Measurements from ENCODE around the gene ERICH4.
"Not testable (repeated sequence)": the region's sequence is repeated elsewhere in the genome, so short reads cannot be mapped to it uniquely, and the experiment has no call there.

ERICH4 gene

DNA sequence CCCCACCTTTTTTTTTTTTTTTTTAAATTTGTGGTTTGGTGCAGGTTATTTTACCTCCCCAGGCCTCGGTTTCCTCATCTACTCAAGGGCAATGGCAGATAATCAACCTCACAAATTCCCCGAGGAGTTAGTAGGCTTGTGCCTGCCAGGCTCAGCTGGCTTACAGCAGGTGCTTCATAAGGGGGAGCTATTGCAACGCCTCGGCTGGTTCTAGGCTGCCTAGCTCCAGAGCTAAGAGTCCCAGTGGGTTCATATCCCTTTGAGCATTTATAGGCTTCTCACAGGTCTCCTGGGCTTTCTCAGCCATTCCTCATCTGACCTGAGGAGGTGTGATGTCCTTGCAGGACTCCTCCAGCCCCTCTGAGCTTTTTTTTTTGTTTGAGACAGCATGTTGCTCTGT is 34.7 kb upstream of the ERICH4 start:
- in situ Hi-C loops (cut with HindIII; ENCODE audit: low pct_unique_long_range_greater_than_20kb, low sequenced_read_pairs) = no loop called here
- no peak for DNase-seq (ENCODE audit: low read depth in 1 of 2, low spot score in 1 of 2)
- no peak for TF ChIP-seq JUND (IDR thresholded peaks at IDR 0.05; ENCODE audit: low read depth)

DNA sequence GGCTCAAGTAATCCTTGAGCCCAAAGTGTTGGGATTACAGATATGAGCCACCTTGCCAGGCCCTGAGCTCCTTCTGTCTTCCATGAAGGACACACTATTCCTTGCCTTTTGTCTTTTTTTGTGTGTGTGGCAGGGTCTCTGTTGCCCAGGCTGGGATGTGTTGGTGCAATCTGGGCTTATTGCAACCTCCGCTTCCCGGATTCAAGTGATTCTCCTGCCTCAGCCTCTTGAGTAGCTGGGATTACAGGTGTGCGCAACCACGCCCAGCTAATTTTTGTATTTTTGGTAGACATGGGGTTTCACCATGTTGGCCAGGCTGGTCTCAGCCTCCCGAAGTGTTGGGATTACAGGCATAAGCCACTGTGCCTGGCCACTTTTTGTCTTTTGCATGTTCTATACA is 34.1 kb upstream of the ERICH4 start:
- DNase-seq (ENCODE audit: low read depth in 1 of 2, low spot score in 1 of 2); in situ Hi-C loops (cut with HindIII; ENCODE audit: low pct_unique_long_range_greater_than_20kb, low sequenced_read_pairs): not testable (repeated sequence)

DNA sequence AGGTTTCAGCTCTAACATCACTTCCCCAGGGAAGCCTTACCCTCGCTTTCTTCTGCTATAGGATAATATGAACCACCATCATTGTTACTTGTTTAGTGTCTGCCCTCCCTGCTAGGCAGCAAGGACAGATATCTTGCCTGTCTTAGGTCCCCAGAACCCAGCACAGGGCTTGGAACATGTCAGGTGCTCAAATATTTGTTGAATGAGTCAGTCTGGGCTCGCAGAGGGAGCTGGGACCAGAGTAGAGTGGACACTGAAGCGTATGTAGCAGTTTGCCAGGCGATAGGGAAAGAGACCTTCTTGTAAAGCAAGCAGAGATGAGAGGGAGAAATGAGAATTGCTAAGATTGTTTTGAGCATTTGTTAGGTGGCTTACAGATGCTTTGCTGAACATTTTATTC is 33.7 kb upstream of the ERICH4 start:
- in situ Hi-C loops (cut with HindIII; ENCODE audit: low pct_unique_long_range_greater_than_20kb, low sequenced_read_pairs) = no loop called here
- peak; percentile 61; the same call in 1 of the 2 replicates for TF ChIP-seq JUND (IDR thresholded peaks at IDR 0.05; ENCODE audit: low read depth)
- DNase-seq (ENCODE audit: low read depth in 1 of 2, low spot score in 1 of 2) = peak; percentile 66 to 75

GRCh38 chr19:41410336-41411054 is 32.5 kb upstream of the ERICH4 start:
- DNase-seq (ENCODE audit: low read depth in 1 of 2, low spot score in 1 of 2) = no peak
- in situ Hi-C loops (cut with HindIII; ENCODE audit: low pct_unique_long_range_greater_than_20kb, low sequenced_read_pairs) = no loop called here
- no peak for TF ChIP-seq JUND (IDR thresholded peaks at IDR 0.05; ENCODE audit: low read depth)

DNA sequence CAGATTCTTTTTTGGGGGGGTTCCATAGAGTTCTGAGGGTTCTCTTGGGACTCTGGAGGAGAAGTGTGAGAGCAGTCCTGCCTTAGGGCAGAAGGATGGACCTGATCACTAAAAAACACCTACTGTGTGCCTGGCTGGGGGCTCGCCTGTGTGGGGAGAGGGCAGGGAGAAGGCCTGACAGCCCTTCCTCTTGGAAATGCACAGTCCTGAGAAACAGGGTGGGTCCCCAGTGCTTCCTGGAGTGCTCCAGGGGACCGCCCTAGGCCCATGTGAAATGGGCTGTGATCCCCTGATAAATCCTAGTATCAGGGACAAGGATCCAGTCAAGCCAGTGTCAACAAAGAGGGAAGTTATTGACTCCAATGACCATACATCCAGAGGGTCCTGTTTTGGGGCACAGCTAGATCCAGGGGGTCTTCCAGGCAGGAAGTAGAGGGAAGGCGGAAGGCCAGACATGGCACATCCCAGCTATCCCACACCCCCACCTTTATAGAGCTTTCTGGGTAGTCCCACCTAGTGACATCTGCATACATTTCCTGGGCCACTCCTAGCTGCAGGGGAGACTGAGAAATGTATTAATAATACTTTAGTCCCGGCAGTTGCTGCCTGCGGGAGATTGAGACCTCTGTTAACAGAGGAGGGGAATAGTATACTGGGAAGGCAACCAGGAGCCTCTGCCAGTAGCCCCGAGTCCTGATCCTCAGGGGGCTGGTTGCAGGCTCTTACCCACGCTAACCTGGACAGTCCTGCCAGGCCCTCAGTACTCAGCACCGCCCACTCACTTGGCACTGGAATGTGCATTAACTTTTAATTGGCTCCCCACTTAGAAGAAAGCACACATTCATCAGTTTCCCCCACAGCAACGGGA is 31.6 kb upstream of the ERICH4 start:
- DNase-seq (ENCODE audit: low read depth in 1 of 2, low spot score in 1 of 2) = no peak
- TF ChIP-seq JUND (IDR thresholded peaks at IDR 0.05; ENCODE audit: low read depth) = no peak
- in situ Hi-C loops (cut with HindIII; ENCODE audit: low pct_unique_long_range_greater_than_20kb, low sequenced_read_pairs) = no loop called here

GRCh38 chr19:41411968-41412265 is 31.0 kb upstream of the ERICH4 start:
- no peak for TF ChIP-seq JUND (IDR thresholded peaks at IDR 0.05; ENCODE audit: low read depth)

GRCh38 chr19:41412953-41413352 is 30.0 kb upstream of the ERICH4 start:
- in situ Hi-C loops (cut with HindIII; ENCODE audit: low pct_unique_long_range_greater_than_20kb, low sequenced_read_pairs) = no loop called here
- TF ChIP-seq JUND (IDR thresholded peaks at IDR 0.05; ENCODE audit: low read depth) = no peak

More at GRCh38 chr19:41411968-41412265, 31.0 kb upstream of the ERICH4 start:
- in situ Hi-C loops (cut with HindIII; ENCODE audit: low pct_unique_long_range_greater_than_20kb, low sequenced_read_pairs) = no loop called here
- no peak for DNase-seq (ENCODE audit: low read depth in 1 of 2, low spot score in 1 of 2)

DNA sequence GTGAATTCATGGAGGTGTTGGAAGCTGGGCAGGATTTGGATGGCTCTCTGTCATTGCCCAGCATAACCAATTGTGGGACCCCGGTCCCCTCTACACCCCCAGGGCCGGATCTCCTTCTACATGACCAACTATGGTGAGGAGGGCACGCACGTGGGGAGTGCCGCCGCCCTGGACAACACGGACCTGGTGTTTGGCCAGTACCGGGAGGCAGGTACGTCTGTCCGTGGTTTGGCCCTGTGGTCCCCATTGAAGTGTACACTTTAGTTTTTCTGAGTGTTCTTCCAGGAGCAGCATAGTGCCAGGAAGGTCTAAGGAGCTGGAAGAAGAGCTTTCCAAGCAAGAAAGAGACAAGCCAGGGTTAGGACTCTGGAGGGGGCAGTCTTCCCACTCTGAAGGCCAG is 29.0 kb upstream of the ERICH4 start:
- in situ Hi-C loops (cut with HindIII; ENCODE audit: low pct_unique_long_range_greater_than_20kb, low sequenced_read_pairs) = no loop called here
- no peak for DNase-seq (ENCODE audit: low read depth in 1 of 2, low spot score in 1 of 2)
- no peak for TF ChIP-seq JUND (IDR thresholded peaks at IDR 0.05; ENCODE audit: low read depth)

More at GRCh38 chr19:41412953-41413352, 30.0 kb upstream of the ERICH4 start:
- DNase-seq (ENCODE audit: low read depth in 1 of 2, low spot score in 1 of 2) = no peak

DNA sequence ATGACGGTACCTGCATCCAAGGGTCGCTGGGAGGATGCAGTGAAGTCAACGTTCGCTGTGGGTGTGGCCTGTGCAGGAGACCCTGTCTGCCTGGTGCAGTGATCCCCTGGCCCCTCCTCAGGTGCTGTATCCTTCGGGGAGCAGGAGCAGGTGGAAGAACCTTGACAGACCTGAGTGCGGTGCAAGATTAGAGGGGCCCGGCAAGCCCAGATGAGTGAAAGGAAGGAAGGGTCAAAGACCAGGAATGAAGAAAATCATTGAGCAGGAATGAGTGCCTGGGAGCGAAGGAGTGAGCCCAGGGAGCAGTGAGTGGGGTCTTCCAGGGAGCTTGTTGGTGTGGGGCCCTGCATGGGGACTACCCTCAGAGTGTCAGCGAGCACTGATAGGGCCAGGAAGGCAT is 28.5 kb upstream of the ERICH4 start:
- in situ Hi-C loops (cut with HindIII; ENCODE audit: low pct_unique_long_range_greater_than_20kb, low sequenced_read_pairs) = no loop called here
- no peak for TF ChIP-seq JUND (IDR thresholded peaks at IDR 0.05; ENCODE audit: low read depth)
- DNase-seq (ENCODE audit: low read depth in 1 of 2, low spot score in 1 of 2) = no peak

GRCh38 chr19:41415154-41415571 is 27.8 kb upstream of the ERICH4 start:
- in situ Hi-C loops (cut with HindIII; ENCODE audit: low pct_unique_long_range_greater_than_20kb, low sequenced_read_pairs) = no loop called here
- no peak for TF ChIP-seq JUND (IDR thresholded peaks at IDR 0.05; ENCODE audit: low read depth)
- no peak for DNase-seq (ENCODE audit: low read depth in 1 of 2, low spot score in 1 of 2)

GRCh38 chr19:41416194-41416674 is 26.7 kb upstream of the ERICH4 start:
- no peak for TF ChIP-seq JUND (IDR thresholded peaks at IDR 0.05; ENCODE audit: low read depth)
- in situ Hi-C loops (cut with HindIII; ENCODE audit: low pct_unique_long_range_greater_than_20kb, low sequenced_read_pairs) = no loop called here
- DNase-seq (ENCODE audit: low read depth in 1 of 2, low spot score in 1 of 2) = no peak

DNA sequence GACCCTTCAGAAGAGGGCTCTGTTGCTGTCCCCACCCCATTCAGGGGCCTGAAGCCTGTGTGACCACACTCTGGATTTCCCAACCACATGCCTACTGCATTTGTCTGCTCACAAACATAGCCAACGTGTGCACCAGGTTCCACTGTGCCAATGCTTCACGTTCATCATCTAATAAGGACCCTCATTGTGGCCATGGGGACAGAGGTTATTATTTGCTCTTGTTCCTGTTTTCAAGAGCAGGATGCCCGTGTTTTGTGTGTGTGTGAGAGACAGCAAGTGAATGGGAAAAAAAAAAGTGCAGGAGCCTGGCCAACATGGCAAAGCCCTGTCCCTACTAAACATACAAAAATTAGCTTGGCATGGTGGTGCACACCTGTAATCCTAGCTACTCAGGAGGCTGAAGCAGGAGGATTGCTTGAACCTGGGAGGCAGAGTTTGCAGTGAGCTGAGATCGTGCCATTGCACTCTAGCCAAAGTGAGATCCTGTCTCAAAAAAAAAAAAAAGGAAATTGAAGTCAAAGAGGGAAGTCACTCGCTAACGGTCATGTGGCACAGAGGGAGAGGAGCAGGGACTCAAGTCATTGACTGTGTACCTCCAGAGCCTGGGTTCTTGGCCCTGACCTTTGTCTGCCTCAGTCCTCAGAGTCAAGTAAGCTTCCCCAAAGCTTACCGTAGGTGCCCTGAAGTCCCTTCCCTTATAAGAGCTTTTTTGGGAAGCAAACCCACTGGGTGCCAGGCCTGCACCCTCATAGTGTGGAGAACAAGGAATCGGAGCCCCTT is 22.7 kb upstream of the ERICH4 start:
- TF ChIP-seq JUND (IDR thresholded peaks at IDR 0.05; ENCODE audit: low read depth) = no peak
- in situ Hi-C loops (cut with HindIII; ENCODE audit: low pct_unique_long_range_greater_than_20kb, low sequenced_read_pairs) = no loop called here
- no peak for DNase-seq (ENCODE audit: low read depth in 1 of 2, low spot score in 1 of 2)
